ENCODE data around the gene IGF2.

DNA sequence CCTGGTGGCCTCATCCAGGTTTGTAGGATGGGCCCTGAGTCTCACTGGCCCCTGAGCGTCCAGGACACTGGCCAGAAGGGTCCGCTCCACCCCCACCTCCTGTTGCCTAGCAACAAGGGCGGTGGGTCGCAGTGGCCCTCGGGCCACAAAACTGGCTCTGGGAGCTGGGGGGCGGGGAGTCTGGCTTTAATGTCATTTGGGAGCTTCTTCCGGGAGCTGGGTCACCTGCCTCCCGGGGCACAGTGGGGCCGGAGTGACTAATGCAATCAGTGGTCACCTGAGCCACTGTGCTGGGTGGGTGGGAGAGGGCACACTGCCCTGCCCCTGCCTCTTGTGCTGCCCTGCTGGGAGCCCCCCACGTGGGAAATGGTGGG lies 29.8 kb upstream of the IGF2 start:
- TF ChIP-seq, protein P1, sequence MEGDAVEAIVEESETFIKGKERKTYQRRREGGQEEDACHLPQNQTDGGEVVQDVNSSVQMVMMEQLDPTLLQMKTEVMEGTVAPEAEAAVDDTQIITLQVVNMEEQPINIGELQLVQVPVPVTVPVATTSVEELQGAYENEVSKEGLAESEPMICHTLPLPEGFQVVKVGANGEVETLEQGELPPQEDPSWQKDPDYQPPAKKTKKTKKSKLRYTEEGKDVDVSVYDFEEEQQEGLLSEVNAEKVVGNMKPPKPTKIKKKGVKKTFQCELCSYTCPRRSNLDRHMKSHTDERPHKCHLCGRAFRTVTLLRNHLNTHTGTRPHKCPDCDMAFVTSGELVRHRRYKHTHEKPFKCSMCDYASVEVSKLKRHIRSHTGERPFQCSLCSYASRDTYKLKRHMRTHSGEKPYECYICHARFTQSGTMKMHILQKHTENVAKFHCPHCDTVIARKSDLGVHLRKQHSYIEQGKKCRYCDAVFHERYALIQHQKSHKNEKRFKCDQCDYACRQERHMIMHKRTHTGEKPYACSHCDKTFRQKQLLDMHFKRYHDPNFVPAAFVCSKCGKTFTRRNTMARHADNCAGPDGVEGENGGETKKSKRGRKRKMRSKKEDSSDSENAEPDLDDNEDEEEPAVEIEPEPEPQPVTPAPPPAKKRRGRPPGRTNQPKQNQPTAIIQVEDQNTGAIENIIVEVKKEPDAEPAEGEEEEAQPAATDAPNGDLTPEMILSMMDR (IDR thresholded peaks at IDR 0.05), result no peak
- TF ChIP-seq, protein P2, sequence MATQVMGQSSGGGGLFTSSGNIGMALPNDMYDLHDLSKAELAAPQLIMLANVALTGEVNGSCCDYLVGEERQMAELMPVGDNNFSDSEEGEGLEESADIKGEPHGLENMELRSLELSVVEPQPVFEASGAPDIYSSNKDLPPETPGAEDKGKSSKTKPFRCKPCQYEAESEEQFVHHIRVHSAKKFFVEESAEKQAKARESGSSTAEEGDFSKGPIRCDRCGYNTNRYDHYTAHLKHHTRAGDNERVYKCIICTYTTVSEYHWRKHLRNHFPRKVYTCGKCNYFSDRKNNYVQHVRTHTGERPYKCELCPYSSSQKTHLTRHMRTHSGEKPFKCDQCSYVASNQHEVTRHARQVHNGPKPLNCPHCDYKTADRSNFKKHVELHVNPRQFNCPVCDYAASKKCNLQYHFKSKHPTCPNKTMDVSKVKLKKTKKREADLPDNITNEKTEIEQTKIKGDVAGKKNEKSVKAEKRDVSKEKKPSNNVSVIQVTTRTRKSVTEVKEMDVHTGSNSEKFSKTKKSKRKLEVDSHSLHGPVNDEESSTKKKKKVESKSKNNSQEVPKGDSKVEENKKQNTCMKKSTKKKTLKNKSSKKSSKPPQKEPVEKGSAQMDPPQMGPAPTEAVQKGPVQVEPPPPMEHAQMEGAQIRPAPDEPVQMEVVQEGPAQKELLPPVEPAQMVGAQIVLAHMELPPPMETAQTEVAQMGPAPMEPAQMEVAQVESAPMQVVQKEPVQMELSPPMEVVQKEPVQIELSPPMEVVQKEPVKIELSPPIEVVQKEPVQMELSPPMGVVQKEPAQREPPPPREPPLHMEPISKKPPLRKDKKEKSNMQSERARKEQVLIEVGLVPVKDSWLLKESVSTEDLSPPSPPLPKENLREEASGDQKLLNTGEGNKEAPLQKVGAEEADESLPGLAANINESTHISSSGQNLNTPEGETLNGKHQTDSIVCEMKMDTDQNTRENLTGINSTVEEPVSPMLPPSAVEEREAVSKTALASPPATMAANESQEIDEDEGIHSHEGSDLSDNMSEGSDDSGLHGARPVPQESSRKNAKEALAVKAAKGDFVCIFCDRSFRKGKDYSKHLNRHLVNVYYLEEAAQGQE (IDR thresholded peaks at IDR 0.05; ENCODE audit: insufficient read depth in 1 of 2, low read depth in 2 of 2, low read length in 1 of 2), result no peak

All from Panc1 (cell line).